Panc1 (cell line): ENCODE data around the gene HHIP.

Experiments used
- POLR2AphosphoS5 ChIP-seq: IDR thresholded peaks from 2 replicates; pipeline ENCODE4 v1.6.1; 2012; ENCODE audit warnings: mild to moderate bottlenecking, low read depth, low read length, moderate library complexity
- TF ChIP-seq, protein P1 (sequence below): fragments of 450-650 bp; IDR thresholded peaks from 2 replicates; pipeline ENCODE4 v1.5.1; 2017; ENCODE audit warnings: mild to moderate bottlenecking
- TF ChIP-seq, protein P2 (sequence below), 2 experiments: IDR thresholded peaks; 2 replicates each; pipeline ENCODE4 v1.6.1; 2011 to 2012; ENCODE audit warnings: low read depth in 2 of 2, control low read depth in 1 of 2, low read length in 1 of 2, mild to moderate bottlenecking in 1 of 2, moderate library complexity in 1 of 2; ENCODE audit not compliant: insufficient read depth in 1 of 2

DNA sequence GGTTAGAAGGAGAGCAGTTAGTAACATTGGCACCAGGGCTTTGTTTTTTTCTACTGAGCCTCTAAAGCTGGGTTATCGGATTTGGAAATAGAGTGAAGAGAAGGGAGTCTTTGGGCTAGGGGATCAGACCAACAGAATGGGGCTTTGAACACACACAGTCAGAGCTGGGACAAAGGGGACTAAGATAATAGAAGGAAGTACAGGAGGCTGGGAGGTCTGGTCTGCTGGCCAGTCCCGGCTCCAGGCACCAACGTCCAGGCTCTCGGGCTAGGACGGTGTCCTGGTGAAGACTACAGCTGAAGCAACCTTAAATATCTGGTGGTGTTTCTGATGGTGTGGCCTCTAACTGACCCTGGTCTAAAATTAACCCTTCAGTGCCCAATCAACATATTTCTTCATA is 57.5 kb downstream of the HHIP start:
- TF ChIP-seq, protein P1, sequence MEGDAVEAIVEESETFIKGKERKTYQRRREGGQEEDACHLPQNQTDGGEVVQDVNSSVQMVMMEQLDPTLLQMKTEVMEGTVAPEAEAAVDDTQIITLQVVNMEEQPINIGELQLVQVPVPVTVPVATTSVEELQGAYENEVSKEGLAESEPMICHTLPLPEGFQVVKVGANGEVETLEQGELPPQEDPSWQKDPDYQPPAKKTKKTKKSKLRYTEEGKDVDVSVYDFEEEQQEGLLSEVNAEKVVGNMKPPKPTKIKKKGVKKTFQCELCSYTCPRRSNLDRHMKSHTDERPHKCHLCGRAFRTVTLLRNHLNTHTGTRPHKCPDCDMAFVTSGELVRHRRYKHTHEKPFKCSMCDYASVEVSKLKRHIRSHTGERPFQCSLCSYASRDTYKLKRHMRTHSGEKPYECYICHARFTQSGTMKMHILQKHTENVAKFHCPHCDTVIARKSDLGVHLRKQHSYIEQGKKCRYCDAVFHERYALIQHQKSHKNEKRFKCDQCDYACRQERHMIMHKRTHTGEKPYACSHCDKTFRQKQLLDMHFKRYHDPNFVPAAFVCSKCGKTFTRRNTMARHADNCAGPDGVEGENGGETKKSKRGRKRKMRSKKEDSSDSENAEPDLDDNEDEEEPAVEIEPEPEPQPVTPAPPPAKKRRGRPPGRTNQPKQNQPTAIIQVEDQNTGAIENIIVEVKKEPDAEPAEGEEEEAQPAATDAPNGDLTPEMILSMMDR = no peak
- TF ChIP-seq, protein P2, sequence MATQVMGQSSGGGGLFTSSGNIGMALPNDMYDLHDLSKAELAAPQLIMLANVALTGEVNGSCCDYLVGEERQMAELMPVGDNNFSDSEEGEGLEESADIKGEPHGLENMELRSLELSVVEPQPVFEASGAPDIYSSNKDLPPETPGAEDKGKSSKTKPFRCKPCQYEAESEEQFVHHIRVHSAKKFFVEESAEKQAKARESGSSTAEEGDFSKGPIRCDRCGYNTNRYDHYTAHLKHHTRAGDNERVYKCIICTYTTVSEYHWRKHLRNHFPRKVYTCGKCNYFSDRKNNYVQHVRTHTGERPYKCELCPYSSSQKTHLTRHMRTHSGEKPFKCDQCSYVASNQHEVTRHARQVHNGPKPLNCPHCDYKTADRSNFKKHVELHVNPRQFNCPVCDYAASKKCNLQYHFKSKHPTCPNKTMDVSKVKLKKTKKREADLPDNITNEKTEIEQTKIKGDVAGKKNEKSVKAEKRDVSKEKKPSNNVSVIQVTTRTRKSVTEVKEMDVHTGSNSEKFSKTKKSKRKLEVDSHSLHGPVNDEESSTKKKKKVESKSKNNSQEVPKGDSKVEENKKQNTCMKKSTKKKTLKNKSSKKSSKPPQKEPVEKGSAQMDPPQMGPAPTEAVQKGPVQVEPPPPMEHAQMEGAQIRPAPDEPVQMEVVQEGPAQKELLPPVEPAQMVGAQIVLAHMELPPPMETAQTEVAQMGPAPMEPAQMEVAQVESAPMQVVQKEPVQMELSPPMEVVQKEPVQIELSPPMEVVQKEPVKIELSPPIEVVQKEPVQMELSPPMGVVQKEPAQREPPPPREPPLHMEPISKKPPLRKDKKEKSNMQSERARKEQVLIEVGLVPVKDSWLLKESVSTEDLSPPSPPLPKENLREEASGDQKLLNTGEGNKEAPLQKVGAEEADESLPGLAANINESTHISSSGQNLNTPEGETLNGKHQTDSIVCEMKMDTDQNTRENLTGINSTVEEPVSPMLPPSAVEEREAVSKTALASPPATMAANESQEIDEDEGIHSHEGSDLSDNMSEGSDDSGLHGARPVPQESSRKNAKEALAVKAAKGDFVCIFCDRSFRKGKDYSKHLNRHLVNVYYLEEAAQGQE (IDR thresholded peaks at IDR 0.05; ENCODE audit: insufficient read depth in 1 of 2, low read depth in 2 of 2, low read length in 1 of 2) = no peak
- TF ChIP-seq POLR2AphosphoS5 = no peak
